AG04450 (cell line): ENCODE data around the gene KNDC1. TPM values are rescaled to one million over a fixed set of nuclear protein-coding genes. Genes with fewer than 3 reads are reported as not detected.
"Not testable (repeated sequence)": the region's sequence is repeated elsewhere in the genome, so short reads cannot be mapped to it uniquely, and the experiment has no call there.

ENCODE experiments used
- CTCF ChIA-PET: fragments of 300-600, 350-600 bp; formaldehyde crosslinking; extraction: SDS; loops from one replicate; lab custom pipeline; 2022; ENCODE audit warnings: antibody characterized with exemption, inconsistent platforms; lab: Charles Lee
- POLR2A ChIA-PET: fragments of 350-600 bp; formaldehyde crosslinking; extraction: SDS; loops from one replicate; lab custom pipeline; 2021; ENCODE audit warnings: antibody characterized with exemption, inconsistent platforms; lab: Yijun Ruan, JAX
- DNase-seq: peaks from one replicate; pipeline ENCODE4 v3.0.0-alpha.2; 2011; ENCODE audit warnings: low read depth, low spot score
- H3K27ac ChIP-seq: one replicate; pipeline ENCODE4 v1.5.1; 2012; ENCODE audit warnings: low read depth, low read length, control low read depth
- H3K27me3 ChIP-seq: one replicate; pipeline ENCODE4 v1.6.0; 2012; ENCODE audit warnings: low read length; ENCODE audit not compliant: control insufficient read depth, insufficient read depth
- H3K4me3 ChIP-seq: 2 replicates; pipeline ENCODE4 v1.5.1; 2011; ENCODE audit warnings: mild to moderate bottlenecking, low read depth, low read length, control low read depth
- H3K9me3 ChIP-seq: 2 replicates; pipeline ENCODE4 v1.5.1; 2012; ENCODE audit warnings: low read length; ENCODE audit not compliant: control insufficient read depth, insufficient read depth
- polyA plus RNA-seq: library from polyadenylated mRNA; depleted of rRNA; stranded (reverse); fragments of >200 nt; gene quantifications from 2 replicates; pipeline ENCODE4 v1.2.3, GENCODE V29; 2011
- TF ChIP-seq, protein P1 (sequence below): IDR thresholded peaks from 2 replicates; pipeline ENCODE4 v1.5.1; 2011; ENCODE audit warnings: low read depth, low read length, control low read depth, inconsistent platforms

The KNDC1 gene
- polyA plus RNA-seq, 1 experiment: 0.46 TPM

DNA sequence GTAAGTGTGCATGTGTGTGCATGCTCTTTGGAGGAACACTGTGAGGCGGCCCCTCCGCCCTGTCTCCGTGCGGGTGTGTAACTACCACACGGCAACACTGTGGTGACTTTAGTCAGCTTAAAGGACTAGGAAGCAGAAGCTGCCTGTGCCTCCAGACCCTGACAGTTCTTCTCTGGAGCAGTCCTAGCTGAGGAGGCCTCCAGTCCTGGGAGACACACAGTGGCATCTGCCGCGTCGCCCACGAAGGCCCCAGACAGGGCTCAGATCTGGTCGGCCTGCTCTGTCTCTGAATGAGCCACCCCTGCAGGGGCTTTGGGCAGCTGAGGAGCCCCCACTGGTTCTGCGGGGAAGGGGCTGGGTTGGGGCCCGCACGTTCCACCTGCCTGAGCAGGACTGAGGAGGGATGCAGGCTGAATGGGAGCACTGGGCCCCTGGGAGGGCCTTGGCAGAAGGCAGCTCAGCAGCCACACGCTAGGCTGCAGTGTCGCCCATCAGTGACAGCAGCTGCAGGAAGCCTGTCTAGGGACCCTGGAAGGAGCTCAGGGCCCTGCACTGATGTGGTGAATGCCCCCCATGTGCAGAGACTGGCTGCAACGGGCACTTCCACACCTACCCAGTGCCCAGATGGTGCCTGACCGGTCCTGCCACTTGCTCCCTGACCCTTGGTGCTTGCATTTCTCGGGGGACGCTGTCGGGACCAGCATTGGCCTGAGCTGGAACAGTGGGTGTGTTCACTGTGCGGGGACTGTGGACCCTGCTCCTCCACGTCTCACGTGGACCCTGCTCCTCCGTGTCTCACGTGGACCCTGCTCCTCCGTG is 27.3 kb upstream of the KNDC1 start:
- CTCF ChIA-PET: no interaction called here
- no peak for DNase-seq
- H3K4me3 ChIP-seq: no peak overlapping the region
- TF ChIP-seq, protein P1, sequence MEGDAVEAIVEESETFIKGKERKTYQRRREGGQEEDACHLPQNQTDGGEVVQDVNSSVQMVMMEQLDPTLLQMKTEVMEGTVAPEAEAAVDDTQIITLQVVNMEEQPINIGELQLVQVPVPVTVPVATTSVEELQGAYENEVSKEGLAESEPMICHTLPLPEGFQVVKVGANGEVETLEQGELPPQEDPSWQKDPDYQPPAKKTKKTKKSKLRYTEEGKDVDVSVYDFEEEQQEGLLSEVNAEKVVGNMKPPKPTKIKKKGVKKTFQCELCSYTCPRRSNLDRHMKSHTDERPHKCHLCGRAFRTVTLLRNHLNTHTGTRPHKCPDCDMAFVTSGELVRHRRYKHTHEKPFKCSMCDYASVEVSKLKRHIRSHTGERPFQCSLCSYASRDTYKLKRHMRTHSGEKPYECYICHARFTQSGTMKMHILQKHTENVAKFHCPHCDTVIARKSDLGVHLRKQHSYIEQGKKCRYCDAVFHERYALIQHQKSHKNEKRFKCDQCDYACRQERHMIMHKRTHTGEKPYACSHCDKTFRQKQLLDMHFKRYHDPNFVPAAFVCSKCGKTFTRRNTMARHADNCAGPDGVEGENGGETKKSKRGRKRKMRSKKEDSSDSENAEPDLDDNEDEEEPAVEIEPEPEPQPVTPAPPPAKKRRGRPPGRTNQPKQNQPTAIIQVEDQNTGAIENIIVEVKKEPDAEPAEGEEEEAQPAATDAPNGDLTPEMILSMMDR: no peak
- no peak overlapping the region for H3K27ac ChIP-seq
- peaks cover 48% of the 10 kb centered on the region for H3K9me3 ChIP-seq
- POLR2A ChIA-PET: no interaction called here
- no peaks in the 10 kb centered on the region for H3K27me3 ChIP-seq

DNA sequence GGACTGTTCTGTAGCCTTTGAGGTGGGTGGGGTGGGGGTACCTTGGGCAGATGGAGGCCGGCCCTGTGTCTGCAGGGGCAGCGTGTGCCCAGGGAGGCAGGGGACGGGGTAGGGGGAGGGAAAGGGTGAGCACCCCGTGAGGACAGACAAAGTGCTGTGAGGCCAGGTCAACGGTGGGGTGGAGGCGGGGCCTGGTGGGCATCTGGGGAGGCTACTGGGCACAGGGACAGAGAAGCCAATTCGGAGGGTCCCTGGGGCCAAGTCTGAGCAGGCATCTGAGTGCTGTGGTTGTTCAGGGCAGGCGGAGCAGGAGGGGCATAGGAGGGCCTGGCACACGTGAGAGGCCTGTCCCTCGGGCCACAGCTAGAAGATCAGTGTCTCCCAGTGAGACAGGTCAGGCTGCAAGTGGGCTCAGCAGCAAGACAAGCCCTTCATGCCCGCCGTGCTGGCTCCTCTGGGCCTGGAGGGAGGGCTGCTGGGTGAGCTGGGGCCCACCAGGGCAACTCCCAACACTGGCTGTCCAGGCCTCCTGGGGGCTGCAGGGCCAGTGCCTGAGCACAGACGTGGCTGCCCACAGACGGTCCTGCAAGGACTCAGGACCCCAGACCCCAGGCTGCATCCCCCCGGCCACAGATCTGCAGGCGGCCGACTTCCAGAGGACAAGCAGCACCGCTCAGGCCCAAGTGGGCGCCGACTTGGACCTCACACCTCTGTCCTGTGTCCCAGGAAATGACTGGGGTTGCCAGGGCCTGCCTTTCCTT is 26.4 kb upstream of the KNDC1 start:
- Histone ChIP-seq H3K9me3 (peaks cover 44% of the 10 kb centered on the region), H3K27ac (no peak overlapping the region), H3K27me3 (no peaks in the 10 kb centered on the region), H3K4me3 (no peak overlapping the region)
- TF ChIP-seq, protein P1: no peak
- DNase-seq: no peak
- POLR2A ChIA-PET: no interaction called here
- CTCF ChIA-PET: no interaction called here

DNA sequence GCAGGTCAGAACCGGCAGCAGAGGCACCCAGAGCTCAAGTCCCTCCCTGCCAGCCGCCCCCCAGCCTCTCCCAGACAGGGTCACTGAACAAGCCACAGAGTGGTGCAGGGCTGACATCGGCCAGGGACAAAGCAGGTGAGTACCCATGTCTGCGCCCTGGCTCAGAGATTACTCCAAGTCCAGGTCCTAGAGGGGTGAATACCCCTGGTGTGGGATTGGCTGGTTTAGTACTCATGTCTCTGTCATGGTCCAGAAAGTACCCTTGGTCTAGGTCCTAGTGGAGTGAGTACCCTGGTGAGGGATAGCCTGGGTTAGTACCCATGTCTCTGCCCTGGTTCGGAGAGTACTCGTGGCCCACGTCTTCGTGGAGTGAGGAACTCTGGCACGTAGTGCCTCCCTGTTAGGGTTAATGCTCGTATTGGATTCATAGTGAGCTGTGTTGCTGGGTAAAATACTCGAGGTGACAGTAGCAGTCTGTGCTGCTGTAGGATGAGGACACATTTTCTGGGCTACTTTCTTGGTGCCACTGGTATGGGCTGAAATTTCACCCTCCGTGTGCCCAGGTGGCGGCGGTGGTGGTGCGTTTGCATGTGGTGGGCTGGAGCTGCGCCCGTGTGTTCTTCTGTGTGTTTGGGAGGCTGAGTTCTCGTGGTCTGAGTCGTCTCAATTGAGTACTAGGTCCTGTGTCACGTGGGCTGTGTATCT is 25.5 kb upstream of the KNDC1 start:
- no peaks in the 10 kb centered on the region for H3K27me3 ChIP-seq
- H3K4me3 ChIP-seq: no peak overlapping the region
- CTCF ChIA-PET: no interaction called here
- DNase-seq: no peak
- no peak overlapping the region for H3K27ac ChIP-seq
- TF ChIP-seq, protein P1: no peak
- POLR2A ChIA-PET: no interaction called here
- peaks cover 36% of the 10 kb centered on the region for H3K9me3 ChIP-seq

DNA sequence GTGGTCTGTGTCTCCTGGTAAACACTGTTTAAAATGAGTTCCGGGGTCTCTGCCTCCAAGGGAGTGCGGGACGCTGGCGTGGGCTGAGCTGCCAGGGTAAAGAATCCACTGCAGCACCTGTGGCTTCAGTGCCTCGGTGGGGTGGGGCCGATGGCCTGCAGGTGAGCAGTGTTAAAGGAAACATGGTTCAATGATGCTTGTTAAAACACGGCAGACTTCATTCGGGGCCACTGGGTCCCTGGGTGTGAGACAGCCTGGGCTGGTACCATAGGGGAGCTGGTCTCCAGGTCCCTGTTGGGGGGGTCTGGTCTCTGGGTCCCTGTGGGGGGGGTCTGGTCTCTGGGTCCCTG is 24.9 kb upstream of the KNDC1 start:
- DNase-seq: no peak
- ChIA-PET CTCF (no interaction called here), POLR2A (no interaction called here)
- H3K27me3 ChIP-seq: no peaks in the 10 kb centered on the region
- H3K4me3 ChIP-seq: no peak overlapping the region
- no peak overlapping the region for H3K27ac ChIP-seq
- H3K9me3 ChIP-seq: peaks cover 30% of the 10 kb centered on the region; the same call in 1 of the 2 replicates
- TF ChIP-seq, protein P1: no peak

DNA sequence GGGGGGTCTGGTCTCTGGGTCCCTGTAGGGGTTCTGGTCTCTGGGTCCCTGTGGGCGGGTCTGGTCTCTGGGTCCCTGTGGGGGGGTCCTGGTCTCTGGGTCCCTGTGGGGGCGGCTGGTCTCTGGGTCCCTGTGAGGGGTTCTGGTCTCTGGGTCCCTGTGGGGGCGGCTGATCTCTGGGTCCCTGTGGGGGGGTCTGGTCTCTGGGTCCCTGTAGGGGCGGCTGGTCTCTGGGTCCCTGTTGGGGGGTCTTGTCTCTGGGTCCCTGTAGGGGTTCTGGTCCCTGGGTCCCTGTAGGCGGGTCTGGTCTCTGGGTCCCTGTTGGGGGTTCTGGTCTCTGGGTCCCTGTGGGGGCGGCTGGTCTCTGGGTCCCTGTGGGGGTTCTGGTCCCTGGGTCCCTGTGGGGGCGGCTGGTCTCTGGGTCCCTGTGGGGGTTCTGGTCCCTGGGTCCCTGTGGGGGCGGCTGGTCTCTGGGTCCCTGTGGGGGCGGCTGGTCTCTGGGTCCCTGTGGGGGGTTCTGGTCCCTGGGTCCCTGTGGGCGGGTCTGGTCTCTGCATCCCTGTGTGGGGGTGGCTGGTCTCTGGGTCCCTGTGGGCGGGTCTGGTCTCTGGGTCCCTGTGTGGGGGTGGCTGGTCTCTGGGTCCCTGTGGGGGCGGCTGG is 22.4 kb upstream of the KNDC1 start:
- CTCF ChIA-PET, H3K4me3 ChIP-seq, POLR2A ChIA-PET, H3K27ac ChIP-seq, DNase-seq, H3K27me3 ChIP-seq: not testable (repeated sequence)
- H3K9me3 ChIP-seq: peaks cover 12% of the 10 kb centered on the region; the same call in 1 of the 2 replicates
